Activated T-cell treated with anti-CD3 and anti-CD28 coated beads for 24 hours (primary cell): Measurements from ENCODE around the gene CXCL9.
"Not testable (repeated sequence)": the region's sequence is repeated elsewhere in the genome, so short reads cannot be mapped to it uniquely, and the experiment has no call there.

Source experiments
- DNase-seq: peaks from one replicate; pipeline ENCODE4 v3.0.0-alpha.2; 2020; ENCODE audit warnings: low read depth

The CXCL9 gene

DNA sequence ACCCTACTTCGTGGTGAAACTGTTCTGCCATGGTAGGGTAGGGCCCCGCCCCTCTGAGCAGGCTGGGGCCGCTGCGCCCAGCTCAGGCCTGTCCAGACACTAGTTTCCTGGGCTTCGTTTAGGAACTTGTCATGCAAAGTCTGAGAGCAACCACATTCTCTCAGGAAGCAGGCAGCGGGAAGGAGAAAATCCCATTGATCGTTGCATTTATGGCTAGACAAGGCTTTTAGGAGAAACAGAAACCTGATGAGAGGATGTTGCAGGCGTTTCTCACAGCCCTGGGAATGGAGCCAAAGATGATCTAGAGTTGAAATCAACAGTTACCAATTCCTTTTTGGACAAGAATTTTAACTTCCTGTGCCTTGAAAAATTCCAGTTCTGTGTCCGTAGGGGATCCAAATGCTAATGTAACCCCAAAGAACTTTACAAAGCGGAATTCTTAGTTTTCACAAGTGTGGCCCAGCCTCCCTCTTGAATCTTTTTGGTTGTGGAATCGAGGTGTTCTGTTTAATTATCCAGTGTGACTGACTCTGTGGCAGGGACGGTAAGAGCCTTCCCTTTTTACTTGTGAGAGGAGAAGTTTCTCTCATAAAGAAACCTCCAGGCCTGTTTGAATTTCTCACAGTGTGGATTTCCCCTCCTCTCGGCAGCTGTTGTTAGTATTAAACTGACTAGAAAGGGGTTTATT is 4.5 kb upstream of the CXCL9 start:
- no peak for DNase-seq

DNA sequence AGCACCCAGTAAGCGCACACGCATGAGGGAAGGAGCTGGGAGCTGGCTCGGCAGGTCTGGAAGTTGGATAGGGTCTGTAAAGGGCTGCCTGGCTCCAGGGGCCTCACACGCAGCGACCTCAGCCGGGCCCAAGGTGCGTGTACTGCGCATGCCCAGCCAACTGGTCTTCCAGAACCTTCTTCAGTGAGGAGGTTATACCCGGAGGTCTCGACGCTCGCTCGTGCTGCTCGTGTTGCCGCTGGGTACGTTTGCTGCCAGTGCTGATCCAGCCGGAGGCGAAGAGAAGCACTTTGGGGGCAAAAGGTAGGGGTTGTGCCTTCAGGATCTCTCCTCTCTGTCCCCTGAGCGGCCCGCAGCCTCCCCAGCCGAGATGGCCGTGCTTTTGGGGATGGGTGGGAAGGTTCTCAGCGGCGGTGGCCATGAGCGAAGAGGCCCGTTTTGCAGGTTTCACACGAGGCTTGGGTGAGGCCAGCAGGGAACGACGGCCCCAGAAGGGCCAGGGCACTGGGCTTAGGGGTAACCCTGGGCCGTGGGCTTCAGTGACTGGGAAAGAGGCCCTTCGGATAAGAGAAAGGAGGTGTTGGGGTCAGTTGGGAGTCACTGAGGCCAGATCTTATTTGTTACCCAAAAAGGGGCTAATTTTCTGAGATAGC is 3.8 kb upstream of the CXCL9 start:
- no peak for DNase-seq

DNA sequence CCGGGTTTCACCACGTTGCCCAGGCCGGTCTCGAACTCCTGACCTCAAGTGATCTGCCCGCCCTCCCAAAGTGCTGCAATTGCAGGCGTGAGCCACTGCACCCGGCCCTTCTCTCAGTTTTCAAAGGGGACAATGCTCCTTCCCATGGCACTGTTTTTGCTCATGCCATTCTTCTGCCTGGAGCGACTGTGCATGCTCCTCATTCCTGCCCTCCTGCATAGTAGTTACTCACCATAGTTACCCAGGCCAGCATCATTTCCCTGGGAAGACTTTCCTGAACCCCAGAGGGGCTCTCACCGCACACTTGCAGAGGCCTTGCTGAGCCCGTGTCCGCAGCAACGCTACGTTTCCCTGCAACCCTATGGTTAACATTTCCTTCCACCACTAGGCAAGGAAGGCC is 3.3 kb upstream of the CXCL9 start:
- no peak for DNase-seq

DNA sequence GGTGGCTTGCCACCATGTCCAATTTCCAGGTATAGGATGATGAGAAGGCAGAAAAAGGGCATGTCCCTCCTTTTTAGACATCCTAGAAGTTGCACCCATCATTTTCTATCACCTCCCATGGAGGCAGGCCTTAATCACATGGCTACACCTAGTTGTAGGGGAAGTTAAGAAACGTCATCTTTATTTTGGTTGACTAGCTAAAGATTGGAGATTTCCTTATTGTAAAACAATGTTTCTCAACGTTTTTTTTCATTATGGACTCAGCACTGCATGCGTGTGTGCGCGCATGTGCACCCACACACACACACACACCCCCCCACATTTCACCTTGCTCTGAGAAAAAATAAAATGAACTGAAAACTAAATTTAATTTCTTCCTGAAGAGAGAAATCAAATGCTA is 2.0 kb upstream of the CXCL9 start:
- no peak for DNase-seq

DNA sequence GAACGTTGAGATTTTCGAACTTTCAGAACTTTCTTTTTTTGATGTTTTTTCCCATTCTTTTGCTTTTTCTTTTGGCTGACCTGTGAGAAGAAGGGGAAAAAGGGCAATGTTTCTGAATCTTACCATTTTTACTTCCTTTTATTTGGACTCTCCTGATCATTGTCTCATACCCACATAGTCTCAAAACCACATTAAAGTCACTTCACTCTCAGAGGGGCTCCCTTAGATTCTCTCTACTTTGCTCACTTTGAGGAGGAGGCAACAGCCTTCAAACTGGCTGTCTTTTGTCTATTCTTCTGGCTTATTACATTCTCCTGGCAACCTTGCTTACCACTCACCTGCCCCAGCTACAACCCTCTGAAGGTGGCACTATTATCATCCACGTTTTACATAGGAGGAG is 3.7 kb downstream of the CXCL9 start:
- no peak for DNase-seq

DNA sequence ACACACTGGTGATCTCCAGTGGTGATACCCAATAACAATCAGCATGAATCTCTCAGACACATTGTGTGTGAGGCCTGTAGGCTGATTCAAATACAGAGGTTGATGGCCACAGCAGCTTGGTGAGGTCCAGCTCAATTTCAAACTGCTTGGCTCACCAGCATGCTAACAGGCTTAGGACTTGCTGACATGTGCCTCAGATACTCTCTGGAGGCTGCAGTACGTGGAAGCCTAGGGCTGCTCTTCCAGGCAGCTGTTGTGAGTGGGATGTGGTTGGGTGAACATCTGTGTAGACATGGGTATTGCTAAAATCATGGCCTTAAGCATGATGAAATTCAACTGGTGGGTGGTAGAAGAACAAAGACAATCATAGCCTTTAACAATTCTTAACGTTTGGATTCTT is 4.3 kb downstream of the CXCL9 start:
- no peak for DNase-seq

DNA sequence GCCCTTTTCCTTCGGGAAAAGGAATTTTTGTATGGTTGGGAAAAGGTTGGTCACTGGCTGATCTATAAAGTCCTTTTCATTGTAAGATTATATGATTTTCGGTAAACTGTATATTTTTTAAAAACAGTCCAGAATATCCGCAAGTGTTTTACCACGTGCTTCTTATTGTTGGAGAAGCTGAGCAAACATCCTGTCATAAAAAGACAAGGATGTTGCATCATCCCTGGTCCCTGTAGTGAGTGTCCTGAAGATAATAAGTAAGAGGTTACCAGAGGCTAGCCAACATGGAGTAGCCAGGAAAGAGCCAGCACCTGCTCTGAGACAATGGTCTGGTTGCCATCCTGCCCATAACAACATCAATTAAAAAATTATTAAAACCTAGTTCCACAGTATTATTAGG is 5.1 kb downstream of the CXCL9 start:
- no peak for DNase-seq

DNA sequence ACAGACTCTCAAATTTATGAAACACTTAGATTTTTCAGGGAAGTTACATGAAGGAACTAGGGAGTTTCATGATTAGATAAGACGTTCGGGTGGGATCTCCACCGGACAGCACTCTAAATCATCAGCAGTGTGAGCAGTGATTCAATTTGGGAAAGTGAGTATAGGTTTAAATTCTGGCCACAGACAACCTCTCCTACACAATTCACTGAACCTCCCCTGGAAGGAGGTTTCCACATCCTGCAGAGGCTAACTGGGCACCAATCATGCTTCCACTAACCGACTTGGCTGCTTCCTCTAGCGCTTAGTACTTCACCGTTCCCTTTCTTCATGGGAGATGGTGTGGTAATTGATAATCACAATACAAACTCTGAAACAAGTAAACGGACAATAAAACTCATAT is 5.6 kb downstream of the CXCL9 start:
- no peak for DNase-seq

DNA sequence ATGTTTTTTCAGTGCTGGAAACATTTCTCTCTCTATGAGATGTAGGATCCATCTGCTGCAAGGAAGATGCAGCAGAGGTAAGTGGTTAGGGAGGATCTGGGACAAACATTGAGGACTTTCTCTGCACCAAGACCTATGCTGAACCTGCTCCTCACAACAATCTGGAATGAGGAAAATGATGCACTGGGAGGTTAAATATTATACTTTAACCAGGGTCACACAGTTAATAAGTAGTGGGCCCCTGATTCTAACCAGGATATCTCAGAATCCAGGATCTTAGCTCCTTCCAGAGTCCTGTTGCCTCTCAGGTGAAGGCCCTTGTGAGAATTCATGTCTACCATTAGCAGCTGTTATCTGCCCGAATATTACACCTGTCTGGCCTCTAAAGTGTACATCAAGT is 7.0 kb downstream of the CXCL9 start:
- no peak for DNase-seq

DNA sequence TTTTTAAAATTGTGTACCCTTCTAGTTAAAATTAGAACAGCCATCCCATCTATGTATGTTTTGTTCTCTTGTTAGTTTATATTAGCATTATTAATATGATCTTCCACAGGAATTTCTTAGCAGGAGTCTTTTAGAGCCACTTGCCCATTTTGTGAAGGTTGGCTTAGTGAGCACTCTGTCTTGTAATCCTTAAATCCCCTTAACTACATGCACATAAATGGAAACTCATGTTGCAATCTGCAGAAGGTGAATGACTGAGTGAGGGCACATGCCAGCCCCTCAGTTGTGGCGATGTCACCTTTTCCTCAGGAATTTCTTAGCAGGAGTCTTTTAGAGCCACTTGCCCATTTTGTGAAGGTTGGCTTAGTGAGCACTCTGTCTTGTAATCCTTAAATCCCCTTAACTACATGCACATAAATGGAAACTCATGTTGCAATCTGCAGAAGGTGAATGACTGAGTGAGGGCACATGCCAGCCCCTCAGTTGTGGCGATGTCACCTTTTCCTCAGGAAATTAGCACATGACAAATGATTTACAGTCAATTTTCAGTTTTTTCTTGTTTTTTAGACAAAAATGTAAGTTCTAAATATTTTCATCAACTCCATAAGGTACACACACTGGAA is 8.7 kb downstream of the CXCL9 start:
- not testable (repeated sequence) for DNase-seq

DNA sequence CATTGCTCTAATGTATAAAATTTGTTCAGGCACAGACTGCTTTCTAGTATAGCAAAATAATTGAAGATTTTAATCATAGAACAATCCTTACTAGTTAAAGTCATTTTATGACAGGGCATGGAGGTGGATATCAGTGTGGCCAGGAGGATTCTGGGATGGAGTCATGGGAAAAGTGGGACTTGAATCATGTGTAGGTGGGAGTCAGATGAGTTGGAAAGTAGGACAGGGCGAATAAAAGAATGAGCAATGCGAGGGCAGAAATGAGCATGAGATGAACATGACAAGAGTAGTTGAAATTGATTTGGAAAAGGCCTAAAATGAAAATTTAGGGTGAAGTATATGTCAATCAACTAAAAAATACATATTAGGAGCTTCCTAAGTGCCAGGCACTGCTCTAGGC is 9.4 kb downstream of the CXCL9 start:
- no peak for DNase-seq

DNA sequence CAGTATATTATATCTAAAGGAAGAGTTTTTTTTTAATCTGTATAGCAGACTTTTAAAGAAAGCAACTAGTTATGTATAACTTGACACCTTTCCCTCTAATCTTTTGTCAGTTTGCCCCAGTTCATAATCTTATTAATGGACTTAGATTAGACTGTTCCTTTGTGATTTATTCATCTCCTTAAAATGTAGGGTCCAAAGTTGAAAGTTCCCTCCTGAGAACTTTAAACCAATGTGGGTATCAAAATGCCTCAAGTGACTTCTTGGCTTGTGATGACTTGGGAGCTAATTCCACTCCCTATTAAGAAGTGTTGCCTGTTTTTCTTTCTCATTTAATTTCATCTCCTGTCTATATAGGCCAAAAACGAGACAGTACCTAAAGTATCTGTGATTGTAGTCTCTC is 10.2 kb downstream of the CXCL9 start:
- no peak for DNase-seq

DNA sequence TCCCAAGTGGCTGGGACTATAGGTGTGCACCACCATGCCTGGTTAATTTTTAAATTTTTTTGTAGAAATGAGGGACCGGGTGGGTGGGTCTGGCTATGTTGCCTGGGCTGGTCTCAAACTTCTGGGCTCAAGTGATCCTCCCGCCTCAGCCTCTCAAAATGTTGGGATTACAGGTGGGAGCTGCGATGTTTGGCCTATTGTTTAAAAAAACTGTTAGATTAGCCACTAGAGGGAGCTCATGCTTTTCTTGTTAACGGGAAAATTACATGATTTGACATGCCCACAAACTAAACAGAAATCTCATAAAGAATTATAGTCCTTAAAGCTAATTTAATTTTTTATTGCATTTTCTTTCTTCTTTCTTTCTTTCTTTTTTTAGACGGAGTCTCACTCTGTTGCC is 11.6 kb downstream of the CXCL9 start:
- no peak for DNase-seq

DNA sequence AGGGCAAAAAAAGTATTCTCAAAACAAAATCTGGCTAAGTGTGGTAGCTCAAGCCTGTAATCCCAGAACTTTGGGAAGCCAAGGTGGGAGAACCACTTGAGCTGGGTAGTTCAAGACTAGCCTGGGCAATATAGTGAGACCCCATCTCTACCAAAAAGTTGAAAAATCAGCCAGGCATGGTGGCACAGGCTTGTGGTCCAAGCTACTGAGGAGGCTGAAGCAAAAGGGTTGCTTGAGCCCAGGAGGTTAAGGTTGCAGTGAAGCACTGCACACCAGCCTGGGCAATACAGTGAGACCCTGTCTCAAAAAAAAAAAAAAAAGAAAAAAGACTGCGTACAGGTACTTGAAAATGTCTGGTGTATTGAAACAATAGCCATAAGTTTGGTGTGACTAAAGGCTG is 14.8 kb downstream of the CXCL9 start:
- DNase-seq = no peak

DNA sequence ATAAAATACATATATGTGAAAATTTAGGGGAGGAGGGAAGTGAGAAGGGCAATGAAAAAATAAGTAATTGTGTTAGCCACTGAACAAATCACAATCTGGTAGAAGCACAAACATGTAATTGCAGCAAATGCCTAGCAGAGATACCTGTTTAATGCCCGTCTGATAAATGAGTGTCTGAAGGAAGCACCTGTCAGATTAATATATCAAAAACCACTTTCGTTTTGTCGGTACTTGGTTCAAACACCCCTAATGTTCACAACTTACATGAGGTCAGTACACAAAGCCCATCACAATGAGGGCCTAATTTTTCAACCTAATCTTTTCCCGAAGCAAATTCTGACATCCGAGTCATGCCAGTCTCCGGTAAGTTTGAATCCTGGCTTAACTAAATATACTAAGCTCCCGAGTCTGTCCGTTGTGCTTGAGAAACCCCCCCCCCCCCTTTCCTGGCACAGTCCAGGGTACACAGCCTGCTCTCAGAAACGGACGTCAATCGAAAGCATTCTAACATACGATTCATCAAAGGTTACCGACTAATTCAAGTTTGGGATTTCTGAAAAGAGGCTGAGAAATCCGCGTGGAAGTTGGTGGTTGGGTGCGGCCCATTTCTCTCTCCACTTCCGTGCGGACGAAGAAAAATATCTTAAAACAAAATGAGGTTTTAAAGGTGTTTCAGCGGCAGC is 17.3 kb downstream of the CXCL9 start:
- DNase-seq = no peak

DNA sequence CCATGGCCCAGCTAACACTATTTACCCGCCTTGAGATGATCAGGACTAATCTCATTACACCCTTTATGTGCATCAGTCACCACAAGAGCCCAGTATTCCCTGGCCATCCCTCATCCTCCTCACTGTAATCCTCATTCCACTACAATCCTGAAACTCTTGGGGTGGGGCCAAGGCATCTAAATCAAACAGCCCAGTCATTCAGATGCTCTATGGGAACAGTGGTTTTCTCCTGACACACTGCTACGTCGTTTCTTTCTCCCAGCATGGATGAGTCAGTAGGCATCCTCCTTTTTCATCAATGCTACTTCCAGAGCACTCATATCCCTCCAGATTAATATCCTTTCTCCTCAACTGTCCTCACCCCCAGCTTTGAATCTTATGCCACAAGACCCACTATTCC is 22.2 kb downstream of the CXCL9 start:
- DNase-seq = no peak

DNA sequence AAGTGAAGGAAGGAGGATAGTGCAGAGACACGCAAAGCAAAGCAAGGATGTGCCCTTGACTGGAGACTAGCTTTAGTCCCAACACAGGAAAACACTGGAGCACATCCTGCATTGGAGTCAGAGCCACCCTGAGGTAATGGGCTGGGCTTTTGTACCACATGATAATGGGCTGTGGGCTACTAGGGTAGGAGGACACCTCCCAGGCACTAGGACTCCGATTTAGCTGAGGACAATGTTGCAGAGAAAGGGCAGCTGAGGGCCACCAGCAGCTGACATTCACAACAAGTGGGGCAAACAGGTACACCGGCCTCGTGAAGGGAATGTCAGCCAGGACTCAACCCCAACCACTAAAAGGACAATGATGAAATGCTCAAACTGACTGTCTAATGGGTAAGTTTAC is 26.7 kb downstream of the CXCL9 start:
- no peak for DNase-seq

DNA sequence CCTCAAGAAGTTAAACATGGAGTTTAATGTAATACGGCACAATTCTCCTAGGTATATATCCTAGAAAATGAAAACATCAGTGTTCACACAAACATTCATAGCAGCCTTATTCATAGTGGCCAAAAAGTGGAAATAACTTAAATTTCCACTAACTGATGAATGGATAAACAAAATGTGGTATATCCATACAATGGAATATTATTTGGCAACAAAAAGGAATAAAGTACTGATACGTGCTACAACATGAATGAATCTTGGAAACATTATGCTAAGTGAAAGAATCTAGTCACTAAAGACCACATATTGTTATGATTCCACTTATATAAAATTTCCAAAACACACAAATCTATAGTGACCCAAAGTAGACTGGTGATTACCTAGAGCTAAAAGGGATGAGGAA is 31.1 kb downstream of the CXCL9 start:
- no peak for DNase-seq

DNA sequence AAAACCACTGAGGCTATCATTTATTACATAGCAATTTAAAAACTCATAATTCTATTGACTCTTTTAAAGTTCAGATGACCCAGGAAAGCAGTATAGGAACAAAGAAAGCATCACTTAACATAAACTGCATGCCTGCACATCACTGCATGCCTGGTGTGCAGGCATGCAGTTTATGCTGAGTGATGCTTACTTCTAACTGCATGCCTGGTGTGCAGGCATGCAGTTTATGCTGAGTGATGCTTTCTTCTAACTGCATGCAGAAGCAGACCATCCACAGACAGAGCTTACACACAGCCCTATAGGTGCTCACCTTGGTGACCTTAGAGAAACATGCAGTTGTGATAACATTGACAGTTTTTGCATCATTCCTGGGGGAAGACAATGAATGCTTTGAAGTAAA is 33.5 kb downstream of the CXCL9 start:
- no peak for DNase-seq

DNA sequence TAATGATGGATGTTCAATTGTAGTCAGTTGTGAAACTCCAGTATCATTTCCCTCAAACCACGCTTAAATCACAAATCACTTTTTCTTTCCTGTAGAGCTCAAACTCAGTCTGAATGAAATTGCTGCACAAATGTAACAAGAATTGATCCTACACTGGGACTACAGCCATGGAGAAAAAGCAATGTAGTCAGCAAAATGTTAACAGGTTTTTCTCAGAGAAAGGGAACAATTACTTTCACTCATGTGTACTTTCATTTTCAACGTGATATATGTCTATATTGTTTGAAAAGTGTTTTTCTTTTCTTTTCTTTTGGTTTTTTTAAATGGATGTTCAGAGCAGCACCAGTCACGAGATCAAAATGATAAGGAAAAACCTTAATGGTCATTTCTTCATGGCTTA is 39.2 kb downstream of the CXCL9 start:
- DNase-seq = no peak

DNA sequence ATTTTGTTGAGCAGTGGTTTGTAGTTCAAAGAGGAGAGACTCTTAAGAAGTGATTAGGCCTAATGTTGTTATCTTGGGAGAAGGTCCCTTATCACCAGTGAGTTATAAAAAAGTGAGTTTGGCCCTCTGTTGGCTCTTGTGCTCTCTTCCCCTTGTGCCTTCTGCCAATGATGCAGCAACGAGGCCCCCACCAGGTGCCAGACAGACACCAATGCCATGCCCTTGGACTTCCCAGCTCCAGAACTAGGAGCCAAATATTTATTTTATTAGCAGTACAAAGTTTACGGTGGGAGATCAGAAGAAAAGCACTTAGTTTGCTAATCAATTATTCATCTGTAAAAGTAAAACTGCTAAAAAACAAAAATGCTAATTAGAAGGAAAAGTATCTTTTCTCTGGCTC is 43.8 kb downstream of the CXCL9 start:
- no peak for DNase-seq

DNA sequence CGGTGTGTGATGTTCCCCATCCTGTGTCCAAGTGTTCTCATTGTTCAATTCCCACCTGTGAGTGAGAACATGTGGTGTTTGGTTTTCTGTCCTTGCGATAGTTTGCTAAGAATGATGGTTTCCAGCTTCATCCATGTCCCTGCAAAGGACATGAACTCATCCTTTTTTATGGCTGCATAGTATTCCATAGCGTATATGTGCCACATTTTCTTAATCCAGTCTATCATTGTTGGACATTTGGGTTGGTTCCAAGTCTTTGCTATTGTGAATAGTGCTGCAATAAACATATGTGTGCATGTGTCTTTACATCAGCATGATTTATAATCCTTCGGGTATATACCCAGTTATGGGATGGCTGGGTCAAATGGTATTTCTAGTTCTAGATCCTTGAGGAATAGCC is 45.2 kb downstream of the CXCL9 start:
- not testable (repeated sequence) for DNase-seq

DNA sequence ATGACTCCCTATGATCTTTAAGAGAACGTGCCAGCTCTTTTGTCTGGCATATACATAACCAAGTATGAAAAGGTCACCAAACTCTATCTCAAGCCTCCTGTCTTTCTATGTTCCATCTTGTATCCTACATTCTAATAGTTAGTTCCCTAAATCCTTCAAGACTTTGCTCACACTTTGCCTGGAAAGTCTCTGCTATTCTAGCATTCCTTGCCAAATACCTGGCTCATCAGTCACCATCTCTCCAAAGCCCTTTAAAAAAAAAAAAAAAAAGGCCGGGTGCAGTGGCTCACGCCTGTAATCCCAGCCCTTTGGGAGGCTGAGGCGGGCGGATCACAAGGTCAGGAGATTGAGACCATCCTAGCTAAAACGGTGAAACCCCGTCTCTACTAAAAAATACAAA is 48.8 kb downstream of the CXCL9 start:
- DNase-seq = not testable (repeated sequence)
